Measurements from ENCODE around the gene FSTL5.

FSTL5 gene

GRCh38 chr4:161987611-161988010, 176.2 kb downstream of the FSTL5 start:
- H4K8ac ChIP-seq (ENCODE audit: low read length): no peak overlapping the region
- no peak overlapping the region for H3K4ac ChIP-seq (ENCODE audit: low read depth in 1 of 2, low read length in 2 of 2)
- H3K4me3 ChIP-seq (ENCODE audit: insufficient read depth in 1 of 2, low read depth in 1 of 2, low read length in 2 of 2): no peak overlapping the region
- H3K79me1 ChIP-seq (replicated peaks; ENCODE audit: low read length, poor library complexity, severe bottlenecking): no peaks in the 10 kb centered on the region
- H2BK5ac ChIP-seq (ENCODE audit: low read depth, low read length, poor library complexity, severe bottlenecking): no peak overlapping the region
- no peak overlapping the region for H3K18ac ChIP-seq (ENCODE audit: low read depth in 1 of 2, low read length in 2 of 2)
- no peaks in the 10 kb centered on the region for H3K27me3 ChIP-seq (ENCODE audit: control insufficient read depth in 1 of 2, insufficient read depth in 1 of 2, low read length in 2 of 2)
- no peak overlapping the region for H2AK5ac ChIP-seq (ENCODE audit: low read length, severe bottlenecking)
- 100% methylated on average over 1 of the region's 1 CpG for WGBS
- no peak overlapping the region for H2AFZ ChIP-seq (ENCODE audit: low read depth, low read length)
- no peak overlapping the region for H2BK15ac ChIP-seq (ENCODE audit: low read depth, poor library complexity, severe bottlenecking)
- no peaks in the 10 kb centered on the region for H3K4me1 ChIP-seq (ENCODE audit: control insufficient read depth, insufficient read depth, low read depth, low read length)
- H3K27ac ChIP-seq (ENCODE audit: low read length, poor library complexity, severe bottlenecking): no peak overlapping the region
- H2BK12ac ChIP-seq (ENCODE audit: low read length in 2 of 2): no peak overlapping the region
- H3K9me3 ChIP-seq (ENCODE audit: control insufficient read depth, low read length): peaks cover 3% of the 10 kb centered on the region
- no peak overlapping the region for H3K14ac ChIP-seq (ENCODE audit: low read length in 2 of 2)
- no peak overlapping the region for H3K23ac ChIP-seq (ENCODE audit: low read length in 2 of 2)
- H3K9ac ChIP-seq (ENCODE audit: low read length): no peak overlapping the region
- no peak overlapping the region for H4K91ac ChIP-seq (ENCODE audit: low read length)
- H3K4me2 ChIP-seq (ENCODE audit: low read length, poor library complexity, severe bottlenecking): no peak overlapping the region
- DNase-seq: no peak
- no peaks in the 10 kb centered on the region for H3K36me3 ChIP-seq (ENCODE audit: control insufficient read depth in 1 of 2, insufficient read depth in 2 of 2, low read depth in 1 of 2, low read length in 2 of 2)
- no peak overlapping the region for H2BK120ac ChIP-seq (ENCODE audit: low read depth, low read length)

- H3K9ac ChIP-seq (ENCODE audit: low read length): no peak overlapping the region
- no peak overlapping the region for H4K8ac ChIP-seq (ENCODE audit: low read length)
- H2BK5ac ChIP-seq (ENCODE audit: low read depth, low read length, poor library complexity, severe bottlenecking): no peak overlapping the region
- no CpG with 5 or more reads among the region's 2 CpGs for WGBS
- H2AFZ ChIP-seq (ENCODE audit: low read depth, low read length): no peak overlapping the region
- H3K27ac ChIP-seq (ENCODE audit: low read length, poor library complexity, severe bottlenecking): no peak overlapping the region
- H3K23ac ChIP-seq (ENCODE audit: low read length in 2 of 2): no peak overlapping the region
- no peaks in the 10 kb centered on the region for H3K79me1 ChIP-seq (replicated peaks; ENCODE audit: low read length, poor library complexity, severe bottlenecking)
- no peak overlapping the region for H2BK15ac ChIP-seq (ENCODE audit: low read depth, poor library complexity, severe bottlenecking)
- no peaks in the 10 kb centered on the region for H3K36me3 ChIP-seq (ENCODE audit: control insufficient read depth in 1 of 2, insufficient read depth in 2 of 2, low read depth in 1 of 2, low read length in 2 of 2)
- H3K14ac ChIP-seq (ENCODE audit: low read length in 2 of 2): no peak overlapping the region
- H3K18ac ChIP-seq (ENCODE audit: low read depth in 1 of 2, low read length in 2 of 2): no peak overlapping the region
- no peak overlapping the region for H3K4ac ChIP-seq (ENCODE audit: low read depth in 1 of 2, low read length in 2 of 2)
- no peak for DNase-seq
- no peaks in the 10 kb centered on the region for H3K9me3 ChIP-seq (ENCODE audit: control insufficient read depth, low read length)
- no peak overlapping the region for H2BK120ac ChIP-seq (ENCODE audit: low read depth, low read length)
- H3K4me3 ChIP-seq (ENCODE audit: insufficient read depth in 1 of 2, low read depth in 1 of 2, low read length in 2 of 2): no peak overlapping the region
- H2BK12ac ChIP-seq (ENCODE audit: low read length in 2 of 2): no peak overlapping the region
- H4K91ac ChIP-seq (ENCODE audit: low read length): no peak overlapping the region
- no peaks in the 10 kb centered on the region for H3K27me3 ChIP-seq (ENCODE audit: control insufficient read depth in 1 of 2, insufficient read depth in 1 of 2, low read length in 2 of 2)
- no peaks in the 10 kb centered on the region for H3K4me1 ChIP-seq (ENCODE audit: control insufficient read depth, insufficient read depth, low read depth, low read length)
- no peak overlapping the region for H2AK5ac ChIP-seq (ENCODE audit: low read length, severe bottlenecking)
- H3K4me2 ChIP-seq (ENCODE audit: low read length, poor library complexity, severe bottlenecking): no peak overlapping the region
Measured at GRCh38 chr4:161952382-161952781, 211.4 kb downstream of the FSTL5 start.

- Histone ChIP-seq H3K4me3 (ENCODE audit: insufficient read depth in 1 of 2, low read depth in 1 of 2, low read length in 2 of 2) (no peak overlapping the region), H3K23ac (ENCODE audit: low read length in 2 of 2) (no peak overlapping the region), H4K91ac (ENCODE audit: low read length) (no peak overlapping the region), H3K4ac (ENCODE audit: low read depth in 1 of 2, low read length in 2 of 2) (no peak overlapping the region), H2AK5ac (ENCODE audit: low read length, severe bottlenecking) (no peak overlapping the region), H2AFZ (ENCODE audit: low read depth, low read length) (no peak overlapping the region), H3K27ac (ENCODE audit: low read length, poor library complexity, severe bottlenecking) (peak overlapping the region; percentile 31), H3K27me3 (ENCODE audit: control insufficient read depth in 1 of 2, insufficient read depth in 1 of 2, low read length in 2 of 2) (no peaks in the 10 kb centered on the region), H4K8ac (ENCODE audit: low read length) (no peak overlapping the region), H2BK15ac (ENCODE audit: low read depth, poor library complexity, severe bottlenecking) (no peak overlapping the region), H3K79me1 (replicated peaks; ENCODE audit: low read length, poor library complexity, severe bottlenecking) (no peaks in the 10 kb centered on the region), H3K36me3 (ENCODE audit: control insufficient read depth in 1 of 2, insufficient read depth in 2 of 2, low read depth in 1 of 2, low read length in 2 of 2) (no peaks in the 10 kb centered on the region), H3K14ac (ENCODE audit: low read length in 2 of 2) (no peak overlapping the region), H2BK12ac (ENCODE audit: low read length in 2 of 2) (peak overlapping the region in 1 of 2 experiments; percentile 55), H3K4me2 (ENCODE audit: low read length, poor library complexity, severe bottlenecking) (no peak overlapping the region), H3K9ac (ENCODE audit: low read length) (no peak overlapping the region), H3K9me3 (ENCODE audit: control insufficient read depth, low read length) (no peaks in the 10 kb centered on the region), H2BK120ac (ENCODE audit: low read depth, low read length) (no peak overlapping the region), H3K4me1 (ENCODE audit: control insufficient read depth, insufficient read depth, low read depth, low read length) (no peaks in the 10 kb centered on the region), H2BK5ac (ENCODE audit: low read depth, low read length, poor library complexity, severe bottlenecking) (no peak overlapping the region), H3K18ac (ENCODE audit: low read depth in 1 of 2, low read length in 2 of 2) (no peak overlapping the region)
- DNase-seq: peak; percentile 21
- 88% methylated on average over 4 of the region's 4 CpGs for WGBS
Measured at GRCh38 chr4:161949946-161950725, 213.7 kb downstream of the FSTL5 start.

GRCh38 chr4:161948026-161948770, 215.6 kb downstream of the FSTL5 start:
- no peak overlapping the region for H2BK5ac ChIP-seq (ENCODE audit: low read depth, low read length, poor library complexity, severe bottlenecking)
- H3K4ac ChIP-seq (ENCODE audit: low read depth in 1 of 2, low read length in 2 of 2): no peak overlapping the region
- H2BK120ac ChIP-seq (ENCODE audit: low read depth, low read length): no peak overlapping the region
- H3K27me3 ChIP-seq (ENCODE audit: control insufficient read depth in 1 of 2, insufficient read depth in 1 of 2, low read length in 2 of 2): no peaks in the 10 kb centered on the region
- H4K91ac ChIP-seq (ENCODE audit: low read length): no peak overlapping the region
- H3K9ac ChIP-seq (ENCODE audit: low read length): no peak overlapping the region
- no peak overlapping the region for H3K27ac ChIP-seq (ENCODE audit: low read length, poor library complexity, severe bottlenecking)
- no peaks in the 10 kb centered on the region for H3K9me3 ChIP-seq (ENCODE audit: control insufficient read depth, low read length)
- H3K4me3 ChIP-seq (ENCODE audit: insufficient read depth in 1 of 2, low read depth in 1 of 2, low read length in 2 of 2): no peak overlapping the region
- H2AK5ac ChIP-seq (ENCODE audit: low read length, severe bottlenecking): no peak overlapping the region
- H2AFZ ChIP-seq (ENCODE audit: low read depth, low read length): no peak overlapping the region
- WGBS: 95% methylated on average over 3 of the region's 6 CpGs
- H3K23ac ChIP-seq (ENCODE audit: low read length in 2 of 2): no peak overlapping the region
- no peak overlapping the region for H3K18ac ChIP-seq (ENCODE audit: low read depth in 1 of 2, low read length in 2 of 2)
- no peak overlapping the region for H3K14ac ChIP-seq (ENCODE audit: low read length in 2 of 2)
- no peak for DNase-seq
- H2BK15ac ChIP-seq (ENCODE audit: low read depth, poor library complexity, severe bottlenecking): no peak overlapping the region
- H4K8ac ChIP-seq (ENCODE audit: low read length): no peak overlapping the region
- no peak overlapping the region for H3K4me2 ChIP-seq (ENCODE audit: low read length, poor library complexity, severe bottlenecking)
- H3K4me1 ChIP-seq (ENCODE audit: control insufficient read depth, insufficient read depth, low read depth, low read length): no peaks in the 10 kb centered on the region
- no peaks in the 10 kb centered on the region for H3K36me3 ChIP-seq (ENCODE audit: control insufficient read depth in 1 of 2, insufficient read depth in 2 of 2, low read depth in 1 of 2, low read length in 2 of 2)
- H2BK12ac ChIP-seq (ENCODE audit: low read length in 2 of 2): no peak overlapping the region
- no peaks in the 10 kb centered on the region for H3K79me1 ChIP-seq (replicated peaks; ENCODE audit: low read length, poor library complexity, severe bottlenecking)
